IMR-90 (cell line): ENCODE measurements around the gene CAMK2N1. TPM values are rescaled to one million over a fixed set of nuclear protein-coding genes. Genes with fewer than 3 reads are reported as not detected.

Experiments used
- ATAC-seq: fragments of 200-7000 bp; cut with Tn5 transposase; 2 replicates; pipeline ENCODE4 v1.9.1; 2020; ENCODE audit warnings: low read depth, mild to moderate bottlenecking, moderate library complexity
- BruUV-seq: library from RNA; stranded (reverse); fragments of 400-500 nt; replicated peaks from 2 replicates; lab custom pipeline; 2021; lab: Mats Ljungman, UMichigan
- CTCF ChIA-PET: fragments of 300-600 bp; formaldehyde crosslinking; extraction: SDS; loops from one replicate; lab custom pipeline; 2021; ENCODE audit warnings: antibody characterized with exemption; lab: Yijun Ruan, JAX
- POLR2A ChIA-PET: fragments of 300-600 bp; sonication (Branson Sonifier 250); formaldehyde crosslinking; loops from one replicate; lab custom pipeline; 2022; ENCODE audit warnings: antibody characterized with exemption; ENCODE audit not compliant: unreplicated experiment; lab: Charles Lee
- DNase-seq: peaks from one replicate; pipeline ENCODE4 v3.0.0; 2013
- H2AFZ ChIP-seq: replicated peaks from 2 replicates; pipeline ENCODE3; 2013; ENCODE audit warnings: low read length, mild to moderate bottlenecking; ENCODE audit not compliant: poor library complexity
- H2AK5ac ChIP-seq: 2 replicates; pipeline ENCODE4 v1.6.1; 2013; ENCODE audit warnings: low read depth, low read length, inconsistent platforms
- H2AK9ac ChIP-seq: replicated peaks from 2 replicates; pipeline ENCODE3; 2013; ENCODE audit warnings: mild to moderate bottlenecking, low read depth, low read length, moderate library complexity; ENCODE audit not compliant: poor library complexity
- H2BK120ac ChIP-seq: 2 replicates; pipeline ENCODE4 v1.6.1; 2013; ENCODE audit warnings: low read depth, low read length, inconsistent platforms
- H2BK15ac ChIP-seq: 3 replicates; pipeline ENCODE4 v1.6.1; 2013; ENCODE audit warnings: low read depth, low read length, inconsistent platforms
- H2BK20ac ChIP-seq: 2 replicates; pipeline ENCODE4 v1.6.1; 2013; ENCODE audit warnings: low read depth, mild to moderate bottlenecking, inconsistent platforms, low read length, moderate library complexity
- H2BK5ac ChIP-seq: 2 replicates; pipeline ENCODE4 v1.6.1; 2013; ENCODE audit warnings: mild to moderate bottlenecking, low read depth, low read length, inconsistent platforms; ENCODE audit not compliant: poor library complexity, severe bottlenecking
- H3K14ac ChIP-seq: replicated peaks from 2 replicates; pipeline ENCODE4 v1.6.1; 2013; ENCODE audit warnings: low read depth, low read length, inconsistent platforms
- H3K18ac ChIP-seq: 2 replicates; pipeline ENCODE4 v1.6.1; 2013; ENCODE audit warnings: low read depth, low read length, control low read depth
- H3K23ac ChIP-seq: 2 replicates; pipeline ENCODE4 v1.6.1; 2013; ENCODE audit warnings: low read depth, low read length, inconsistent platforms
- H3K27ac ChIP-seq: 2 replicates; pipeline ENCODE4 v1.5.1; 2013; ENCODE audit warnings: mild to moderate bottlenecking, control low read depth, low read length; ENCODE audit not compliant: insufficient read depth
- H3K27me3 ChIP-seq: 2 replicates; pipeline ENCODE4 v1.6.1; 2013; ENCODE audit warnings: low read length; ENCODE audit not compliant: control insufficient read depth, insufficient read depth
- H3K36me3 ChIP-seq: 2 replicates; pipeline ENCODE4 v1.6.1; 2013; ENCODE audit warnings: low read length, mixed read lengths; ENCODE audit not compliant: control insufficient read depth, insufficient read depth
- H3K4ac ChIP-seq: 2 replicates; pipeline ENCODE4 v1.6.1; 2013; ENCODE audit warnings: low read depth, low read length, inconsistent platforms
- H3K4me1 ChIP-seq: 2 replicates; pipeline ENCODE4 v1.6.1; 2013; ENCODE audit warnings: low read length, mixed read lengths; ENCODE audit not compliant: control insufficient read depth, insufficient read depth
- H3K4me2 ChIP-seq: 2 replicates; pipeline ENCODE4 v1.6.1; 2013; ENCODE audit warnings: low read depth, mild to moderate bottlenecking, control low read depth, low read length, moderate library complexity
- H3K4me3 ChIP-seq: 2 replicates; pipeline ENCODE4 v1.5.1; 2013; ENCODE audit warnings: low read depth, mild to moderate bottlenecking, control low read depth, low read length, moderate library complexity; ENCODE audit not compliant: insufficient read depth
- H3K56ac ChIP-seq: 2 replicates; pipeline ENCODE4 v1.6.1; 2013; ENCODE audit warnings: low read length, inconsistent platforms; ENCODE audit not compliant: insufficient read depth; ENCODE audit errors: extremely low read depth
- H3K79me1 ChIP-seq, 2 experiments: 2 replicates each; pipeline ENCODE4 v1.6.1; 2013; ENCODE audit warnings: low read length in 2 of 2, inconsistent platforms in 1 of 2, low read depth in 1 of 2
- H3K9ac ChIP-seq: 2 replicates; pipeline ENCODE4 v1.6.1; 2013; ENCODE audit warnings: low read depth, low read length, control low read depth
- H3K9me1 ChIP-seq: 2 replicates; pipeline ENCODE4 v1.6.1; 2013; ENCODE audit warnings: low read length, inconsistent platforms; ENCODE audit not compliant: insufficient read depth
- H3K9me3 ChIP-seq: 2 replicates; pipeline ENCODE4 v1.6.1; 2013; ENCODE audit warnings: low read length; ENCODE audit not compliant: control insufficient read depth, insufficient read depth
- H4K20me1 ChIP-seq: 2 replicates; pipeline ENCODE4 v1.6.1; 2013; ENCODE audit warnings: low read length, inconsistent platforms; ENCODE audit not compliant: insufficient read depth
- H4K5ac ChIP-seq: 2 replicates; pipeline ENCODE4 v1.6.1; 2013; ENCODE audit warnings: mild to moderate bottlenecking, low read depth, low read length, control low read depth
- H4K8ac ChIP-seq, 2 experiments: 2 replicates each; pipeline ENCODE4 v1.6.1; 2013; ENCODE audit warnings: low read depth in 2 of 2, low read length in 2 of 2, control low read depth in 1 of 2, inconsistent platforms in 1 of 2
- H4K91ac ChIP-seq: 2 replicates; pipeline ENCODE4 v1.6.1; 2013; ENCODE audit warnings: low read depth, low read length, inconsistent platforms; ENCODE audit not compliant: insufficient read depth
- CEBPB ChIP-seq: IDR thresholded peaks from 2 replicates; pipeline ENCODE4 v1.6.1; 2012; ENCODE audit warnings: low read depth, low read length, improper control_type of control experiment
- MAFK ChIP-seq: IDR thresholded peaks from 2 replicates; pipeline ENCODE4 v1.6.1; 2012; ENCODE audit warnings: low read depth, low read length, improper control_type of control experiment
- SMC3 ChIP-seq: fragments of 150-350 bp; IDR thresholded peaks from 2 replicates; pipeline ENCODE4 v1.6.1; 2016; ENCODE audit warnings: low read depth, mild to moderate bottlenecking, antibody characterized with exemption, low read length, moderate library complexity
- WGBS, 2 experiments: methylation state at CpG; one replicate each; pipeline versions ENCODE4 v1.1.5 to v1.1.7; 2013; ENCODE audit warnings: missing lambda C conversion rate in 2 of 2; ENCODE audit not compliant: insufficient read length in 1 of 2; ENCODE audit errors: extremely low coverage in 2 of 2; 5-methylcytosine and 5-hydroxymethylcytosine counted together
- dilution Hi-C: fragments of 300-500 bp; cut with HindIII; formaldehyde crosslinking; loops from one replicate; pipeline ENCODE4 v1.14.3; 2018; ENCODE audit warnings: low sequenced_read_pairs; ENCODE audit not compliant: unreplicated experiment
- in situ Hi-C: fragments of 300-500 bp; cut with MboI; formaldehyde crosslinking; loops from 3 replicates; pipeline ENCODE4 v1.14.3; 2019; ENCODE audit warnings: low sequenced_read_pairs, inconsistent platforms, mixed read lengths
- intact Hi-C: fragments of 100-400 bp; cut with micrococcal nuclease; formaldehyde crosslinking; loops from 2 replicates; pipeline ENCODE4 v1.10.0; 2022
- polyA plus RNA-seq, 3 experiments: library from polyadenylated mRNA; depleted of rRNA; stranded (reverse); fragments of >200 nt; gene quantifications; 2 replicates each; pipeline ENCODE4 v1.2.3, GENCODE V29; 2012; ENCODE audit warnings: low replicate concordance in 1 of 3
- total RNA-seq: library from RNA; depleted of rRNA; stranded (reverse); fragments of >200 nt; gene quantifications from 2 replicates; pipeline ENCODE4 v1.2.3, GENCODE V29; 2012

CAMK2N1 gene
- total and polyA plus RNA-seq, 2 of the 4 experiments (the other 2 are of a cell fraction) = 10.2 to 44.4 TPM

DNA sequence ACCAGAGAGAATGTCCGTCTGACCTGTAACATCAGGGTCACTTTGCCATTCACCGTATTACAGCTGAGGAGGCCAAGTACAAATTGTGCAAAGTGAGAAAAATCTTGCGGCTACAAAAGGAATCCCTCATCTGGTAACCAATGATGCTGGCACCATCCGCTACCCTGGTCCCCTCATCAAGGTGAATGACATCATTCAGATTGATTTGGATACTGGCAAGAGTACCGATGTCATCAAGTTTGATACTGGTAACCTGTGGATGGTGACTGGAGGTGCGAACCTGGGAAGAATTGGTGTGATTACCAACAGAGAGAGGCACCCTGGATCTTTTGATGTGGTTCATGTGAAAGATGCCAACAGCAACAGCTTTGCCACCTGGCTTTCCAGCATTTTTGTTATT is 40.3 kb upstream of the CAMK2N1 start:
- in situ Hi-C loops (loop anchor here (5.0 to 25.0 kb wide), 2 partner anchors 36 to 686 kb away; no protein-coding TSS in a partner anchor), intact Hi-C loops (loop anchor here (5.0 to 10.0 kb wide), 2 partner anchors 36 to 669 kb away; no protein-coding TSS in a partner anchor)
- H2BK5ac ChIP-seq = no peak overlapping the region

More for the DNA sequence above, 40.3 kb upstream of the CAMK2N1 start:
- BruUV-seq = no TSS peak
- DNase-seq (no peak), ATAC-seq (no peak)
- CTCF ChIA-PET = interaction anchor here (1.4 kb wide), 1 partner anchor 106 kb away, joined by 3 read pairs; no protein-coding TSS in a partner anchor
- H3K79me1 ChIP-seq = no peaks in the 10 kb centered on the region
- no peak overlapping the region for H3K14ac ChIP-seq
- no peak overlapping the region for H4K8ac ChIP-seq
- H2BK20ac ChIP-seq = no peak overlapping the region
- H2BK15ac ChIP-seq = no peak overlapping the region
- no peak overlapping the region for H4K5ac ChIP-seq
- no peak overlapping the region for H3K9ac ChIP-seq
- no peak overlapping the region for H3K4me3 ChIP-seq
- no peak overlapping the region for H3K56ac ChIP-seq
- no peak overlapping the region for H3K23ac ChIP-seq
- no peak overlapping the region for H2AK9ac ChIP-seq
- no peak overlapping the region for H3K4ac ChIP-seq
- H3K9me3 ChIP-seq = peaks cover 5% of the 10 kb centered on the region; the same call in 1 of the 2 replicates
- no peak overlapping the region for H3K27ac ChIP-seq
- H3K27me3 ChIP-seq = peaks cover 46% of the 10 kb centered on the region
- dilution Hi-C loops = no loop called here
- POLR2A ChIA-PET = no interaction called here
- H3K36me3 ChIP-seq = no peaks in the 10 kb centered on the region
- H2BK120ac ChIP-seq = no peak overlapping the region
- no peak overlapping the region for H4K91ac ChIP-seq
- H3K4me2 ChIP-seq = no peak overlapping the region
- H4K20me1 ChIP-seq = no peaks in the 10 kb centered on the region
- 88% methylated on average over 2 of the region's 6 CpGs; no CpG with 5 or more reads in 1 of the 2 experiments for WGBS, 2 experiments
- H3K18ac ChIP-seq = no peak overlapping the region
- H3K4me1 ChIP-seq = no peaks in the 10 kb centered on the region
- TF ChIP-seq MAFK (no peak), SMC3 (no peak), CEBPB (no peak)
- H2AK5ac ChIP-seq = no peak overlapping the region
- no peak overlapping the region for H2AFZ ChIP-seq
- H3K9me1 ChIP-seq = no peaks in the 10 kb centered on the region; the same call in 1 of the 2 replicates
